Epithelial cell of proximal tubule (primary cell): ENCODE measurements around the gene KIF26B. TPM values are rescaled to one million over a fixed set of nuclear protein-coding genes. Genes with fewer than 3 reads are reported as not detected.
"Not testable (repeated sequence)": the region's sequence is repeated elsewhere in the genome, so short reads cannot be mapped to it uniquely, and the experiment has no call there.

Experiments used
- DNase-seq: peaks from one replicate; pipeline ENCODE4 v3.0.0-alpha.2; 2011; ENCODE audit warnings: low read depth
- H3K4me3 ChIP-seq: 2 replicates; pipeline ENCODE4 v1.5.1; 2011; ENCODE audit warnings: low read depth, mild to moderate bottlenecking, low read length
- total RNA-seq: library from RNA; depleted of rRNA; stranded (reverse); fragments of >200 nt; gene quantifications from 2 replicates; pipeline ENCODE4 v1.2.3, GENCODE V29; 2015
- TF ChIP-seq, protein P1 (sequence below): conservative IDR thresholded peaks from 2 replicates; pipeline ENCODE4 v1.5.1; 2012; ENCODE audit warnings: low read depth, mild to moderate bottlenecking, low read length

The KIF26B gene
- total RNA-seq, 1 donor from 2014 or later, result 2.8 TPM

DNA sequence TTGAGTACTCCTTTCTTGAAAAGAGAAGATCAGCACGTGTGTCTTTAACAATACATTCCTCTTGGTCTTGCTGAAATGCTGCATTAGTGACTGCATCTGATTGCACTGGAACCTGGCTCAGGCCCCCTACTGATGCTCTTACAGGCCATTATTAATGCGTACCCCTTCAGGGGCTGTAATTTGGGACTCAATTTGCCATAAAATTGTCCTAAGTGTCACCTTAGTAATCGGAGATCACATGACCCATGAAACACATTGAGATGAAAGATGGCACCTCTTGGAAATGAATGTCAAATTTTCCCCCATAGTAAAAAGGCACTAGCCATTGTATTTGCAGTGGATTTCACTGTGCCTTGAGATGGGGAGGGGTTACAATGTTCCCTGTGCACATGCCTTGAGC lies 563.3 kb downstream of the KIF26B start:
- TF ChIP-seq, protein P1, sequence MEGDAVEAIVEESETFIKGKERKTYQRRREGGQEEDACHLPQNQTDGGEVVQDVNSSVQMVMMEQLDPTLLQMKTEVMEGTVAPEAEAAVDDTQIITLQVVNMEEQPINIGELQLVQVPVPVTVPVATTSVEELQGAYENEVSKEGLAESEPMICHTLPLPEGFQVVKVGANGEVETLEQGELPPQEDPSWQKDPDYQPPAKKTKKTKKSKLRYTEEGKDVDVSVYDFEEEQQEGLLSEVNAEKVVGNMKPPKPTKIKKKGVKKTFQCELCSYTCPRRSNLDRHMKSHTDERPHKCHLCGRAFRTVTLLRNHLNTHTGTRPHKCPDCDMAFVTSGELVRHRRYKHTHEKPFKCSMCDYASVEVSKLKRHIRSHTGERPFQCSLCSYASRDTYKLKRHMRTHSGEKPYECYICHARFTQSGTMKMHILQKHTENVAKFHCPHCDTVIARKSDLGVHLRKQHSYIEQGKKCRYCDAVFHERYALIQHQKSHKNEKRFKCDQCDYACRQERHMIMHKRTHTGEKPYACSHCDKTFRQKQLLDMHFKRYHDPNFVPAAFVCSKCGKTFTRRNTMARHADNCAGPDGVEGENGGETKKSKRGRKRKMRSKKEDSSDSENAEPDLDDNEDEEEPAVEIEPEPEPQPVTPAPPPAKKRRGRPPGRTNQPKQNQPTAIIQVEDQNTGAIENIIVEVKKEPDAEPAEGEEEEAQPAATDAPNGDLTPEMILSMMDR, result no peak
- no peak overlapping the region for H3K4me3 ChIP-seq
- no peak for DNase-seq

DNA sequence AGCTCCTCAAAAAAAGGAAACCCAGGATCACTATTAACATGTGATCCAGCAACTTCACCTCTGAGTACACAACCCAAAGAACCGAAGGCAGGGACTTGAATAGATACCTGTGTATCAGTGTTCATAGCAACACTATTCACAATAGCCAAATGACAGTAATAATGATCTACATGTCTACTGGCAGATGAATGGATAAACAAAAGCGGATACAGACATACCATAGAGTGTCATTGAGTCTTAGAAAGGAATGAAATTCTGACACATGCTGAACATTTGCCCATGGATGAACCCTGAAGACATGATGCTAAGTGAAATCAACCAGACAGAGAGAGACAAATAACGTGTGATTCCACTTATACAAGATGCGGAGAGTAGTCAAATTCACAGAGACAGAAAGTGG lies 564.2 kb downstream of the KIF26B start:
- H3K4me3 ChIP-seq, result no peak overlapping the region
- DNase-seq, result no peak
- TF ChIP-seq, protein P1, result no peak

DNA sequence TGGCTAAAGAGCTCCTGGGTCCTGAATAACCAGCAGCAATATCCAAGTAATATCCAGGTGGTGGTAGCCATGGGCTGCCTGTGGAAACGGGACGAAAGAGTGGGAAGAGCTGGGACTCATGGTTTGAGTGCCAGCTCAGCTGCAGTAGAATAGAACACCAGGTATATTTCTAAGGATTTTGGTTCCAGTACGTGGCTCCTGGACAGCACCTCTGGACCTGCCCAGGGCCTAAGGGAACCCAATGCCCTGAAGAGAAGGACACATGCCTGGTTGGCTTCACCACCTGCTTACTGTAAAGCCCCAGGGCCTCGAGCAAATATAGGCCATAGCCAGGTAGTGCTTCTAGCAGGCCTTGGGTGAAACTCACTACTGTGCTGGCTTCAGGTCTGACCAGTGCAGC lies 566.7 kb downstream of the KIF26B start:
- TF ChIP-seq, protein P1, result no peak

DNA sequence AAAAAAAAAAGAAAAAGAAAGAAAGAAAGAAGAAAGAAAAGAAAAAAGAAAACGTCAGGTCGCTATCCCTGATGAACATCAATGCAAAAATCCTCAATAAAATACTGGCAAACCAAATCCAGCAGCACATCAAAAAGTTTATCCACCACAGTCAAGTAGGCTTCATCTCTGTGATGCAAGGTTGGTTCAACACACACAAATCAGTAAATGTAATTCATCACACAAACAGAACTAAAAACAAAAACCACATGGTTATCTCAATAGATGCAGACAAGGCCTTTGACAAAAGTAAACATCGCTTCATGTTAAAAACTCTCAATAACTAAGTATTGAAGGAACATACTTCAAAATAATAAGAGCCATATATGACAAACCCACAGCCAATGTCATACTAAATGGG lies 573.2 kb downstream of the KIF26B start:
- DNase-seq, H3K4me3 ChIP-seq: not testable (repeated sequence)

More for the DNA sequence above, 566.7 kb downstream of the KIF26B start:
- DNase-seq, result no peak
- no peak overlapping the region for H3K4me3 ChIP-seq

DNA sequence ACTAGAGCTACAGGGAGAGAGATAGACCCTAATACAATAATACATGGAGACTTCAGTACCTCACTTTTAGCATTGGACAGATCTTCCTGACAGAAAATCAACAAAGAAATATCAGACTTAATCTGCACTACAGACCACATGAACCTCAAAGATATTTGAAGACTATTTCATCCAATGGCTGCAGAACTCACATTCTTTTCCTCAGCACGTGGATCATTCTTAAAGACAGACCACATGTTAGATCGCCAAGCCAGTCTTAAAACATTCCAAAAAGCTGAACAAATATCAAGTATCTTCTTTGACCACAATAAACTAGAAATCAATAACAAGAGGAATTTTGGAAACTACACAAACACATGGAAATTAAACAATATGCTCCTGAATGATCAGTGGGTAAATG lies 576.0 kb downstream of the KIF26B start:
- DNase-seq, result no peak
- TF ChIP-seq, protein P1, result no peak
- no peak overlapping the region for H3K4me3 ChIP-seq

DNA sequence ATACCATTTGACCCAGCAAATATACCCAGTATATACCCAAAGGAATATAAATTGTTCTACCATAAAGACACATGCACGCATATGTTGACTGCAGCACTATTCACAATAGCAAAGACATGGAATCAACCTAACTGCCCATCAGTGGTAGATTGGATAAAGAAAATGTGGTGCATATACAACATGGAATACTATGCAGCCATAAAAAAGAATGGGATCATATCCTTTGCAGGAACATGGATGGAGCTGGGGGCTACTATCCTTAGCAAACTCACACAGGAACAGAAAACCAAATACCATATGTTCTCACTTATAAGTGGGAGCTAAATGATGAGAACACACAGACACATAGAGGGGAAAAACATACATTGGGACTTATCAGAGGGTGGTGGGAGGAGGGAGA lies 585.6 kb downstream of the KIF26B start:
- not testable (repeated sequence) for DNase-seq, H3K4me3 ChIP-seq

DNA sequence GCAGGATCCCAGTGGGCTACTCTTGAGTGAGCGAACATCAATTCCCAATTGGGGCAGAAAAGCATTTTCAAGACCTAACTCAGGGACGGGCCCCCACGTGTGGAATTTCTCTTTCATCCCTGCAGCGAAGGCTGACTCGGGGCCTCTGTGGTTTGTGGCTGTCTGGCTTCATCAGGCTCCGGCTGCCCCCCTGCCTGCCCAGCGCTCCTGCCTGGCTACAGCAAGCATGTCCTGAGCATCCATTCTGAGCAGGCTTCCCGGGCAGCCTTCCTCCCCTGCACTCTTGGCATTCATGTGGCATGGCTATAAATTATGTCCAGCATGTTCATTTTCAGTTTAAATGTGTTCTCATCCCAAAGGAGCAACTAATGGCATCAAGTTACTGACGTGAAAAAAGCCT lies 588.1 kb downstream of the KIF26B start:
- no peak for DNase-seq
- H3K4me3 ChIP-seq, result no peak overlapping the region
- TF ChIP-seq, protein P1, result no peak

DNA sequence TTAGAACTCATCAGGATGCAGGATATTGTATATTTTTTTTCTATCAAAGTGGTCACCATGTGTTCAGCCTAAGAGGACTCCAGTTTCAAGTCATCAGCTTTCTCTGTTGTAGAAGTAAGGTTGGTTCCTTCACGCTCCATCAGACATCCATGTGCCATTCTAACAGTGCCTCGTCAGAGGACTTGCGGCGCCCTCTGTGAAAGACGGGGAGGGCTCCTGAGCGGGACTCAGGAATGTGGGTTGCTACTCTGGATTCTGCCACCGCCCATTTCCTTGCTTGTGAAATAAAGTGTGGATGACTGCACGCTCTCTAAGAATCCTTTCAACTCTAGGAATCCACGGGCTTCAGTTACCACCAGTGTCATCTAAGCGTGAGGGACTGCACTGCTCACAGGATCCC lies 593.5 kb downstream of the KIF26B start:
- TF ChIP-seq, protein P1, result no peak
- H3K4me3 ChIP-seq, result no peak overlapping the region
- DNase-seq, result no peak
